Adrenal gland (tissue), 12 donors: ENCODE data around the gene CDHR5. TPM values are rescaled to one million over a fixed set of nuclear protein-coding genes. Genes with fewer than 3 reads are reported as not detected.
"Not testable (repeated sequence)": the region's sequence is repeated elsewhere in the genome, so short reads cannot be mapped to it uniquely, and the experiment has no call there.

Experiments
- DNase-seq, 7 donors: peaks; one replicate each; pipeline ENCODE4 v3.0.0-alpha.2; 2019 to 2020
- H3K27ac ChIP-seq, 5 donors: fragments of 200-600 bp; sonication (generic) in 4 of 5; 1 replicate in 3 of 5; 2 replicates in 2 of 5; pipeline versions ENCODE4 v1.5.1 to v1.8.0; 2016 to 2020; ENCODE audit warnings: mild to moderate bottlenecking in 1 of 5
- H3K27me3 ChIP-seq: fragments of 200-600 bp; 2 replicates; pipeline ENCODE4 v1.8.0; 2021
- H3K36me3 ChIP-seq, 2 donors: fragments of 200-600 bp; replicated peaks in 1 of 2; 1 replicate in 1 of 2; 2 replicates in 1 of 2; pipeline versions ENCODE4 v1.5.1 to v1.8.0; 2018 to 2022
- H3K4me1 ChIP-seq, 2 donors: fragments of 200-600 bp; replicated peaks in 1 of 2; 1 replicate in 1 of 2; 2 replicates in 1 of 2; pipeline versions ENCODE4 v1.5.1 to v1.8.0; 2018 to 2021
- H3K4me3 ChIP-seq, 4 donors: fragments of 200-600 bp; sonication (generic) in 3 of 4; one replicate each; pipeline ENCODE4 v1.5.1; 2016 to 2018
- H3K9me3 ChIP-seq, 3 donors: fragments of 200-600 bp; sonication (generic) in 1 of 3; replicated peaks in 1 of 3; 1 replicate in 2 of 3; 2 replicates in 1 of 3; pipeline versions ENCODE4 v1.5.1 to v1.8.0; 2016 to 2021
- CTCF ChIP-seq, 6 experiments: fragments of 450-650 bp in 4 of 6; fragments of 200-600 bp in 2 of 6; sonication (generic) in 1 of 6; IDR thresholded peaks; 1 replicate in 5 of 6; 2 replicates in 1 of 6; pipeline versions ENCODE4 v1.5.1 to v1.8.0; 2016 to 2021; ENCODE audit warnings: antibody characterized with exemption in 6 of 6, mild to moderate bottlenecking in 2 of 6, moderate library complexity in 1 of 6
- POLR2A ChIP-seq, 2 donors: fragments of 450-650 bp; IDR thresholded peaks; one replicate each; pipeline ENCODE4 v1.6.1; 2017; ENCODE audit warnings: antibody characterized with exemption in 2 of 2, mild to moderate bottlenecking in 2 of 2, moderate library complexity in 1 of 2
- WGBS, 4 donors: extraction: QIAGEN DNeasy Blood & Tissue Kit in 2 of 4; methylation state at CpG; one replicate each; pipeline versions ENCODE4 v1.1.5 to v1.1.7; 2013 to 2017; 5-methylcytosine and 5-hydroxymethylcytosine counted together
- intact Hi-C, 2 donors: fragments of 100-400 bp; cut with DNase I; formaldehyde crosslinking; loops; one replicate each; pipeline versions ENCODE4 v1.14.1 to v1.15.0; 2022 to 2023
- polyA plus RNA-seq, 3 donors: library from polyadenylated mRNA; stranded (reverse); fragments of 200-250 nt in 2 of 3; fragments of 350-450 nt in 1 of 3; fragmentation: Illumina TruSeq in 1 of 3; extraction: RNeasy Lipid Tissue Mini Kit (QIAGEN cat#74804) in 1 of 3; gene quantifications; one replicate each; pipeline ENCODE4 v1.2.3, GENCODE V29; 2013 to 2014
- total RNA-seq, 9 donors: library from RNA; depleted of rRNA in 4 of 9; stranded (reverse); fragments of >200 nt in 4 of 9; fragments of 120-200 nt in 1 of 9; fragmentation: NEBNext Ultra II Directional in 1 of 9; extraction: Animal tissue kit (Norgen Biotek cat#: 25700) in 1 of 9; gene quantifications; one replicate each; pipeline versions ENCODE4 v1.1.0 to v1.2.4, GENCODE V29; 2013 to 2023
- donor health status: healthy with polysubstance abuse.
- donor health status: Bipolar disorder and iron deficiency.
- donor health status: DM: yes; HTN: yes; CAD: no.
- donor health status: DM: no; HTN: no; CAD: no.
- donor health status: DM: no; HTN: no; CAD: no.
- donor health status: DM: yes; HTN: yes; CAD: no.

CDHR5 gene
- total and polyA plus RNA-seq, 12 donors = 0.31 to 5.2 (median 0.93) TPM; not detected in 1

- 88 to 95% (median 94%) methylated on average over 11 to 14 of the region's 14 CpGs for WGBS, 4 donors
- Histone ChIP-seq H3K4me3 (no peak overlapping the region), H3K4me1 (no peaks in the 10 kb centered on the region), H3K36me3 (peaks cover 0 to 18% of the 10 kb centered on the region in 2 donors), H3K27ac (no peak overlapping the region), H3K27me3 (no peaks in the 10 kb centered on the region), H3K9me3 (no peaks in the 10 kb centered on the region)
- intact Hi-C loops = no loop called here
- no peak for TF ChIP-seq CTCF (IDR thresholded peaks at IDR 0.05)
- TF ChIP-seq POLR2A (IDR thresholded peaks at IDR 0.05) = no peak
- DNase-seq = no peak
Measured at GRCh38 chr11:656426-656825, 31.7 kb upstream of the CDHR5 start.

GRCh38 chr11:655036-655726 is 30.4 kb upstream of the CDHR5 start:
- TF ChIP-seq CTCF (IDR thresholded peaks at IDR 0.05) = no peak
- no peaks in the 10 kb centered on the region for H3K4me1 ChIP-seq
- no peak for DNase-seq
- H3K4me3 ChIP-seq = no peak overlapping the region
- H3K36me3 ChIP-seq = peaks cover 0 to 26% of the 10 kb centered on the region in 2 donors
- intact Hi-C loops = no loop called here
- WGBS, 4 donors = 93 to 95% (median 93%) methylated on average over 19 to 30 of the region's 30 CpGs
- H3K27ac ChIP-seq = no peak overlapping the region
- no peaks in the 10 kb centered on the region for H3K27me3 ChIP-seq
- no peaks in the 10 kb centered on the region for H3K9me3 ChIP-seq

- H3K27ac ChIP-seq, H3K27me3 ChIP-seq, H3K4me3 ChIP-seq, DNase-seq, H3K9me3 ChIP-seq, intact Hi-C loops, H3K4me1 ChIP-seq: not testable (repeated sequence)
- peaks cover 0 to 21% of the 10 kb centered on the region in 2 donors for H3K36me3 ChIP-seq
- 86 to 96% (median 95%) methylated on average over 8 to 12 of the region's 12 CpGs for WGBS, 4 donors
Measured at GRCh38 chr11:654444-654843, 29.7 kb upstream of the CDHR5 start.

GRCh38 chr11:653837-654236 is 29.1 kb upstream of the CDHR5 start:
- Histone ChIP-seq H3K27me3 (no peaks in the 10 kb centered on the region), H3K9me3 (no peaks in the 10 kb centered on the region), H3K4me1 (no peaks in the 10 kb centered on the region), H3K4me3 (no peak overlapping the region), H3K36me3 (peaks cover 0 to 15% of the 10 kb centered on the region in 2 donors), H3K27ac (no peak overlapping the region)
- no peak for TF ChIP-seq CTCF (IDR thresholded peaks at IDR 0.05)
- TF ChIP-seq POLR2A (IDR thresholded peaks at IDR 0.05) = no peak
- DNase-seq = no peak
- intact Hi-C loops = no loop called here
- 82 to 91% (median 88%) methylated on average over 10 to 15 of the region's 15 CpGs for WGBS, 4 donors

- DNase-seq, H3K4me1 ChIP-seq, H3K4me3 ChIP-seq, intact Hi-C loops, H3K9me3 ChIP-seq, H3K27ac ChIP-seq, H3K27me3 ChIP-seq: not testable (repeated sequence)
- peaks cover 0 to 13% of the 10 kb centered on the region in 2 donors for H3K36me3 ChIP-seq
- 85 to 91% (median 87%) methylated on average over 14 of the region's 14 CpGs for WGBS, 4 donors
Measured at GRCh38 chr11:653136-653535, 28.4 kb upstream of the CDHR5 start.
